Astrocyte of the spinal cord (primary cell): ENCODE measurements around the gene WARS2.

Experiments used
- DNase-seq: peaks from one replicate; pipeline ENCODE4 v3.0.0; 2011; ENCODE audit warnings: low read depth, low spot score
- H3K4me3 ChIP-seq: 2 replicates; pipeline ENCODE4 v1.5.1; 2011; ENCODE audit warnings: low read depth, mild to moderate bottlenecking, low read length, moderate library complexity
- CTCF ChIP-seq: IDR thresholded peaks from 2 replicates; pipeline ENCODE4 v1.5.1; 2012; ENCODE audit warnings: low read depth, mild to moderate bottlenecking, low read length, inconsistent platforms
- in situ Hi-C: cut with HindIII; loops from 2 replicates; pipeline ENCODE4 v1.10.0; 2017; ENCODE audit warnings: low sequenced_read_pairs

The WARS2 gene

DNA sequence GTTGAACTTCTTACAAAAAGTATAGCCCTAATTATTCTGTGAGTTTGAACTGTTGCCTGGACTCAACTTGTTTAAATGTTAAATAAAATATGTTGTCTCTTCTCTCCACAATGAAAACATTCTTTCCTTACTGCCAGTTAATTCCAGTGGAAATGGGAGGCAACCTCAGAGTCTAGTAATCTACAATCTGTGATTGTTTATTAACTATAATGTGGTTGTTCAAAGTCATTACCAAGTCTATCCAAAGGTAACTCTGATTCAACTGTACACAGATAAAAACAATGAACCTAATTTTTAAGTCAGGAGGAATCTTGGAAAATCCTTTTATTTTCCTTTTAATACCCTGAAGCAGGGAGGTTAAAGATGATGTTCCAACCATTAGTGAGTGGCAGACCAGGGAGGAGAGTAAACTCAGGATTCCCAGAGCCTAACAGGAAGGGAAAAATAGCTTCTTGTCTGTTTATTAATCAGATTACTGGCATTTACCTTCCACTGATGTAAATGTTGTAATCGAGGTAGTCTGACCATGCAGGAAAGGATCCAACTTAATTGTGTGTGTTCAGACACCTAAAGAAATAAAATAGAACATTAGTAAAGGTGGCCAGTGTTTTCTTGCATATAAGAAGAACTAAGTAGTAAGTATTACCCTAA lies 95.2 kb downstream of the WARS2 start:
- in situ Hi-C loops = no loop called here

DNA sequence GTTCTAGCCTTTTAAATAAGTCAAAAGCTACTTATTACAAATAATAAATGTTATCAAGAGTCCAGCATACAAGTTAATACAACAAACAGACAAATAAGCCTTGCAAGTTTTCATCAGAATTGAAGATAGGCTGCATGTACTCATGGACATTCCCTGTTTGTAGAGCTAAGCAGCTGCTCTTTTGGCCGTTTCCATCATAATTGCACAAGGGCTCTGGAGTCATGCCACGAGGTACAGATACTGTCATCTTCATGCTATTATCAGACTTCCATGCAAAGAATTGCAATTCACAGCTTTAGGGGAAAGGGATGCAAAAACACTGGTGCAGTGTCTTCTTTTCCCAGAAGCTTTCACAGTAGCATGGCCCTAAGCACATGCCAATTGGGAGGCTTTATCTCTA lies 99.5 kb downstream of the WARS2 start:
- DNase-seq = no peak
- no peak overlapping the region for H3K4me3 ChIP-seq
- in situ Hi-C loops = no loop called here
- TF ChIP-seq CTCF = no peak

More for the DNA sequence above, 95.2 kb downstream of the WARS2 start:
- no peak for TF ChIP-seq CTCF
- no peak overlapping the region for H3K4me3 ChIP-seq
- DNase-seq = no peak

DNA sequence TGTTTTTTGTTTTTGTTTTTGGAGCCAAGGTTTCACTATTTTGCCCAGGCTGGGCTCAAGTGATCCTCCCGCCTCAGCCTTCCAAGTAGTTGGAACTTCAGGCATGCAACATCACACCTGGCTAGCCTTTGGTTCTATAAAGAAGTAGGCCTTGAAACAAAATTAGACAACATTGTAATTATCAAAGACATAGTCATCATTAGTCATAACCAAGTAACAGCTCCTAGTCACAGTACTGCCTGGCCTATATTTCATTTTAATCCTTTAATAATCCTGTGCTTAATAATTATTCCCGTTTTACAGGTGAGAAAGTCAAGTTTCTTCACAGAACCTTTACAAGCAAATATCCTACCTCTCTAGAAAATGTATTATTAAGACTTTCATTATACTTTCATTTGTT lies 100.0 kb downstream of the WARS2 start:
- in situ Hi-C loops = no loop called here
- no peak for DNase-seq

DNA sequence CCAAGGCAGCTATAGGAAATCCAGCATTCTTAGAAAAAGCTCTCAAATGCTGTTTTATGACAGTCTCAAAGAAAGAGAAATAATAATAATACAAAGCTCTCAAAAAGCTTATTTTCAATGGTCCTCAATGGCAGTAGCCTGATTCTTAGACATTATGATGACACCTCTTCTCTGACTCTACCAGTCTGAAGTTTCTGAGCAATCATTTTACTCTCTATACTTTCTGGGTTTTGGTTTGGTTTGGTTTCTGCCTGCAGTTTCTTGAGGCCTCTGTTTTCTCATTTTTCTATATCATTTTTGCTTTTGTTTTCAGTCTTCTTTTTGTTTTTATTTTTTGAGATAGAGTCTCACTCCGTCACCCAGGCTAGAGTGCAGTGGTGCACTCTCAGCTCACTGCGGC lies 102.1 kb downstream of the WARS2 start:
- no peak for DNase-seq
- in situ Hi-C loops = no loop called here
- no peak overlapping the region for H3K4me3 ChIP-seq
- TF ChIP-seq CTCF = no peak

More for the DNA sequence above, 100.0 kb downstream of the WARS2 start:
- no peak overlapping the region for H3K4me3 ChIP-seq
- TF ChIP-seq CTCF = no peak

GRCh38 chr1:119034359-119034758 lies 106.1 kb downstream of the WARS2 start:
- DNase-seq = no peak
- TF ChIP-seq CTCF = no peak
- no peak overlapping the region for H3K4me3 ChIP-seq
- in situ Hi-C loops = no loop called here

GRCh38 chr1:119032986-119033385 lies 107.5 kb downstream of the WARS2 start:
- no peak for TF ChIP-seq CTCF
- in situ Hi-C loops = no loop called here
- no peak for DNase-seq
- no peak overlapping the region for H3K4me3 ChIP-seq
